HG03103 (cell line): Measurements from ENCODE around the gene DNPEP.

Source experiments
- ATAC-seq: cut with Tn5 transposase; IDR thresholded peaks from one replicate; pipeline ENCODE4 v1.9.1; 2021; ENCODE audit warnings: low read depth; ENCODE audit not compliant: unreplicated experiment

Gene DNPEP

GRCh38 chr2:219368690-219369191, 19.0 kb downstream of the DNPEP start:
- ATAC-seq, result no peak

- ATAC-seq, result peak; percentile 84
Measured at GRCh38 chr2:219362524-219363164, 25.1 kb downstream of the DNPEP start.

GRCh38 chr2:219362072-219362471, 25.6 kb downstream of the DNPEP start:
- ATAC-seq, result no peak

- ATAC-seq, result no peak
Measured at GRCh38 chr2:219358170-219359075, 29.3 kb downstream of the DNPEP start.

GRCh38 chr2:219356834-219357233, 30.9 kb downstream of the DNPEP start:
- ATAC-seq, result no peak

- no peak for ATAC-seq
Measured at GRCh38 chr2:219354582-219354981, 33.1 kb downstream of the DNPEP start.

- no peak for ATAC-seq
Measured at GRCh38 chr2:219353129-219353528, 34.6 kb downstream of the DNPEP start.

- peak; percentile 61 for ATAC-seq
Measured at GRCh38 chr2:219352448-219353023, 35.2 kb downstream of the DNPEP start.

GRCh38 chr2:219350710-219351221, 36.9 kb downstream of the DNPEP start:
- no peak for ATAC-seq

- no peak for ATAC-seq
Measured at GRCh38 chr2:219350215-219350614, 37.5 kb downstream of the DNPEP start.

GRCh38 chr2:219344751-219345430, 42.8 kb downstream of the DNPEP start:
- ATAC-seq, result no peak

GRCh38 chr2:219335373-219335786, 52.3 kb downstream of the DNPEP start:
- ATAC-seq, result no peak

GRCh38 chr2:219334076-219334475, 53.6 kb downstream of the DNPEP start:
- ATAC-seq, result no peak

- ATAC-seq, result no peak
Measured at GRCh38 chr2:219332542-219332941, 55.2 kb downstream of the DNPEP start, which contains the start of gene RESP18. TSS of gene RESP18 (minus strand) at chr2:219332744.

GRCh38 chr2:219331560-219332213, 56.0 kb downstream of the DNPEP start:
- ATAC-seq, result no peak

- ATAC-seq, result no peak
Measured at GRCh38 chr2:219327719-219328118, 60.0 kb downstream of the DNPEP start.

GRCh38 chr2:219325657-219326315, 61.9 kb downstream of the DNPEP start:
- ATAC-seq, result no peak

- no peak for ATAC-seq
Measured at GRCh38 chr2:219325136-219325535, 62.6 kb downstream of the DNPEP start.

- ATAC-seq, result no peak
Measured at GRCh38 chr2:219323434-219323833, 64.3 kb downstream of the DNPEP start.
